GM15510 (cell line): Measurements from ENCODE around the gene TENM4.

Experiments
- POLR2A ChIP-seq: IDR thresholded peaks from 3 replicates; pipeline ENCODE4 v1.6.1; 2011; ENCODE audit warnings: borderline replicate concordance; ENCODE audit not compliant: insufficient read length; ENCODE audit errors: extremely low read depth

TENM4 gene

DNA sequence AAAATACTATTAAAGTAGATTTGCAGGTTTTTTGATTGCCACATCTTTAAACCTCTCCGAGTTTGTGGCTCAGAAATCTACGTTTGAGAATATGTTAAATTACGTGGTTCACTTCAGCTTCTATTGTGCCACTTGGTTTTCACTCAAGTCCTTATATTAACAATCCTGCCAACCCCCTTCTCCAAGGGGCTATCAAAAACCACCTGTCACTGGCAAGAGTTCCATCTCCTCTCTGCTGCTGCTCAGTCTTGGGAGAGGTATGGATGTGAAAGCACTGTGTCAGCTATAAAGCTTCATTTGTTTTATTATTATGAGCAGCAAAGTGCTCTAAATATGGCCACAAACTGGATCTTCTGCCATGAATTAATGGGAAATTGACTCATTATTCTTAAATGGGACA, 668.6 kb downstream of the TENM4 start:
- TF ChIP-seq POLR2A, result no peak

DNA sequence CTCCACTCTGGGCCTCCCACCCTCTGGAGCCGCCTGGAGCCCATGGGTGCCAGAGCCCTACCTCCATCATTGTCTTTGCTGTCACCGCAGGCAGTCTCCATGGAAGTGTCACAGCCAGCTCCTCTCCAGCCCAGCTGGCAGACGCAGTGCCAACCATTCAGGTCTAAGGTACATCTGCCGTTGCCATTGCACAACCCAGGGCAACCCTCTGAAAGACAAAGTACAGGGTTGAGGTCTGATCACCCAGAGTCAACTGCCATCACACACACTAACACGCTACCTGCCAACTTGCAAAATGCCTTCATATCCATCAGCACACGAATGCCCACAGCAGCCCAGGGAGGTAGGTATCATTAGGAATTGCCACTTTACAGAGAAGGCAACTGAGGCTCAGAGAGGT, 669.9 kb downstream of the TENM4 start:
- no peak for TF ChIP-seq POLR2A

DNA sequence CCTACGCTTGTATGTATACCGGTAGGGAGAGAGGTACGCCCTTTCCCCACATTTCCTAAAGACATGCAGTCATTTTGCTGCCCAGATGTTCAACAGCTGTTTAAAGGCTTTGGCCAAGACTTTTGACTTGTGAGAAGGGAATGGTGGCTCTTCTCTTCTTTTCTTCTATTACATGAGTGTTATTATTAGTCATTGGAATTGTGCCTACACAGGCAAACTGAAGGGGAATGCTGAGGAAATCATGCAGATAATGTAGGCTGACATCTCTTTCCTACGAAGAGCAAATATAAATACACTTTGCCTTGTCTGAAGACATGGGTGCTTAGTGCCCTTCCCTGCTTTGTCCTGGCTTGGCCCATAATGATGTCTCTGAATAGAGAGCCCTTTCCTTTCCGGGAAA, 671.9 kb downstream of the TENM4 start:
- no peak for TF ChIP-seq POLR2A

DNA sequence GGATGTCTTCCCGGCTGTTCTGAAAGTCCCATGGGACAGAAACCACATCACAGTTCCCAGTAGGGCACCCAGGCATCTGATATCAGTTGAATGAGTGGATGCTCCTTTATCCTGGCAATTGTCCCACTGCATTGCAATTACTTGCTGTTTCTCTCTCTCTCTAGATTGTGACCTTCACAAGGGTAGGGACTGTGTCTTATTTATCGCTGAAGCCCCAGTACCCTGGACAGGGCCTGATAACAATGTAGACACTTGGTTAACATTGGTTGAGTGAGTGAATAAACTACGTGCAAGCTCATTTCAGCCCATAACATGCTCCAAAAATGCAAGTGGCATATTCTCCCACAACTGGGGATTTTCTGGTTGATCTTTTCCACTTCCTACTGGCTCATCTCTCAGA, 672.5 kb downstream of the TENM4 start:
- no peak for TF ChIP-seq POLR2A

DNA sequence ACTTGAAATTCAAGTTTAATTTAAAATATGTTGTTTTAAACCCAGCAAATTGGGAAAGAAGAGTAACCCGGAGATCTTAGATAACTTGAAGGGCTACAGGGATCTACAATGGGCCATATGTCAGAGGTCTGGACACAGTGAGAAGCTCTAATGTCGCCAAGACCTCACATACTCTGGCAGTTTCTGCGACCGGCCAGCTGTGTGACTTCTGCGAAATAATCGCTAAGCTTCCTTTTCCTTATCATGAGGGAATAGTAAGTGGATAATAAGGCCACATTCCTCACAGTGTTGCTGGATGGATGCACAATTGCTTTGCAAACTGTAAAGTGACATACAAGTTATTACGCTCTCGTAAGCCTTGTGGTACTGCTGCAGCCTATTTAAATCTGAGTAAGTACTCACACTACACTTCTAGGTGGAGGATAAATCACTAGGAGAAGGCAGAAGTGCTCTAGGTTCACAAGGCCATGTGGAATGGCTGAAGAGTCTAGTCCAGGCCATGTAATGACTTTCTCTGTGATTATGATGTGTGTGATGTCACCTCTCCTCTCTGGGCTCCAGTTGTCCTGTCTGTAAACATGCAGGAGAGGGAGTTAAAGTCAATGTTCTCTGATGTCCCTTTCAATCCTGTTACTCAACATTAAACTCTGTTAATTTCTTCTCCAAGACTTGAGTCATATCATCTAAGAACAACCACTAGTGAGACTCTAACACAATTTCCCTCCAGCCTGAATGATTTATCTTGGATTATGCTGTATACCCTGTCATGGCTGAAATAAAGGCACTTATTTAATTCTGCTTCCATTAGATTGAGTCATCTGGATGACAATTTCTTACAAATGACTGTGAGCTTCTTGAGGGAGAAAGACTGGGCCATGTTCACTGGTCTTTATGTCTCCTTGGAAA, 673.5 kb downstream of the TENM4 start:
- no peak for TF ChIP-seq POLR2A

DNA sequence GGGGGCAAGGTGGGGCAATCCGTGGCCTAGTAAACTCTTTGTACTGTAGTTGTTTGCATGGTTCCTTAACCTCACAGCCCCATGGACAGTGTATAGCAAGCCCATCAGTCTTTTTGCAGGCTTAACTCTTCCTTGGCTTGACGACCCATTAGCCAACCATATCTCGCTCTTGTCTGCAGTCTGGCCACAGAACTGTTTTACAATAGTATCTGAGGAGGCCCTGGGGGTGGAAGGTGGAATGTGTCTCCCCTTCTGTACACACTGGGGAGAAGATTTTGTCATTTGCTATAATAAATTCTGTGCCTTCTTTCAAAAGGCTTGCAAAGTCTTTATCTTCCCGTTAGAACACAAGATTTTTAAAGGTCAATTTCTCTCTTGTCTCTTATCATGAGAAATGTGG, 675.9 kb downstream of the TENM4 start:
- TF ChIP-seq POLR2A, result no peak

DNA sequence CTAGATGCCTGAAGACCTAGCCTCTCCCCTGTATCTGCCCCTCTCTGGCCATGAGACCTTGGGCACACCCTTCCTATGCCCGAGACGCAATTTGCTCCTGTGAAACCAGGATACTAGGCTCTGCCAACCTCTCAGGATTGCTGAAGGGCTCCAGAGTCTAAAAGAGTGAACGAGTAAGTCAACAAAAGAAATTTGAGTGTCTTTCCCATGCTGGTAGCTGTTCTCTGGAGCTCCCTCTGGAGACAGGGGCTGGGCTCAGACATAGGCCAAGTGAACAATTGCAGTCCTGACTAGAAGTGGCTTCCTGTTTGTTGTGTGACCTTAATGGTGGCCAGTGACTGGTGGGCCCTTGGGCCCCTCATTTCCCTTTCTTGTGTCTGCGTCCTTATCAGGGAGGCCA, 677.2 kb downstream of the TENM4 start:
- TF ChIP-seq POLR2A, result no peak

DNA sequence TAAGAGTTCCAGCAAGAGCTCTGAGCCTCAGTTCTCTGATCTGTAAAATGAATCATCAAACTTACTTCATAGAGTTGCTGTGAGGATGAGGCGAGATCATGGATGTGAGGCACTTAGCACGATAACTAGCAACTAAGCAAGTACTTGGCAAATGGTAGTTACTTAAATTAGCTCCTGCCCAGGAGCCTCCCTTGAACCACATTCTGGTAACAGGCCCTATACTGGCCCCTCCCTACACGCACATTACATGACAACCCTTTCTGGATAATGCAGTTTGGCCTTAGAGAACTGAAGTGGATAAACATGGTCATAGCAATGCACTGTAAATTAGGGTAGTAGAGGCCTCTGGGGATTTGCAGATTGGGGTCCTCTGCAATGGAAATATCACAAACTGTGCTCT, 678.7 kb downstream of the TENM4 start:
- TF ChIP-seq POLR2A, result no peak

DNA sequence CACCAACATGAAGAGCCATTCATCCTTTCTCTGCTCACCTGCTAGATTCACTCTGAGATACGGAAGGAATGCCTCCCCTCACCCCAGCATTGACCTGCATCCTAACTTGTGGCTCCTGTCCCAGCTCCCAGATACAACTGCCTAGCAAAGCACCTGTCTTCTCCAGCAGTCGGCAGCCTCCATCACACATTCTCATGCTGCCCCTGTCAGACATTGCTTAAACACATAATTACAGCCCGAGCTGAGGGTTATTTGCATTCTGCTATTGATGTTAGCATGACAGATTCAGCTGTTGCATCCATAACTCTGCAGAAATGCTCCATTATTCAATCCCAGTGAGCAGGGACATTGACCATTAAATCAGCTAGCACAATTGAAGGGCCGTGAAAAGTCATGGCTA, 681.8 kb downstream of the TENM4 start:
- TF ChIP-seq POLR2A, result no peak

DNA sequence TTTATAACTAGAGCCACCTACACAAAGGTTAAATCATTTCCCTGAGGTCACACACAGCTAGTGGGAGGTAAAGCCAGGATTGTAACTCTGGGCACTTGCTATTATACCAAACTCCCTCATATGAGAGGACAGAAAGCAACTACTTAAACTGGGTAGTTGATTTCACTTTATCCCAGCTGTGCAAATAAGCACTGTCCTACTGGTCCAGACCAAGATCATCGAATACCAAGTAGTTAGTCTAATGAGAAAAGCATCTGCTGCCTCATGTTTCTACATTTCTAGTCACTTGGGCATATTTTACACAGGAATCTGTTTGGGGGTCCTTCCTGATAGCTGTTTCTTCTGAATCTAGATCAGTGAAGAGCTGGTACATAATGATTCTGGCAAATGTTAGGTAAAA, 687.5 kb downstream of the TENM4 start:
- no peak for TF ChIP-seq POLR2A

DNA sequence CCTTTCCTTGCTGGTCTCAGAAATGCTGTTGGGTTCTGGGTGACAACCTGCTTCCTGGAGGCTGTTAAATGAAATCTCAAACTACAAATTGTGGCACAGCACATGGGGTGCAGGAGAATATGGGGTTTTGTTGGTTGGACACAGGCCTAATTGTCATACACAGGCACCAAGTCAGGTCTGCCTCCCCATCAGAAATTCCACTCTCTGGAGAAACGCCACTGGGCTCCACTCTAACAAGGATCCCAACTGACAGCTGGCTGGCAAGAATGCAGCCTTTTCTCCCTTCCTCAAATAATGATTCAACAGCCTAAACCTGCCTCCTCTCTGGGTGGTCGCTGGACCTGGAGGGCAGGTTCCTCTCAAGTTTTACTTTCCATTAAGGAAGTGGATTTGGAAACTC, 688.3 kb downstream of the TENM4 start:
- no peak for TF ChIP-seq POLR2A

DNA sequence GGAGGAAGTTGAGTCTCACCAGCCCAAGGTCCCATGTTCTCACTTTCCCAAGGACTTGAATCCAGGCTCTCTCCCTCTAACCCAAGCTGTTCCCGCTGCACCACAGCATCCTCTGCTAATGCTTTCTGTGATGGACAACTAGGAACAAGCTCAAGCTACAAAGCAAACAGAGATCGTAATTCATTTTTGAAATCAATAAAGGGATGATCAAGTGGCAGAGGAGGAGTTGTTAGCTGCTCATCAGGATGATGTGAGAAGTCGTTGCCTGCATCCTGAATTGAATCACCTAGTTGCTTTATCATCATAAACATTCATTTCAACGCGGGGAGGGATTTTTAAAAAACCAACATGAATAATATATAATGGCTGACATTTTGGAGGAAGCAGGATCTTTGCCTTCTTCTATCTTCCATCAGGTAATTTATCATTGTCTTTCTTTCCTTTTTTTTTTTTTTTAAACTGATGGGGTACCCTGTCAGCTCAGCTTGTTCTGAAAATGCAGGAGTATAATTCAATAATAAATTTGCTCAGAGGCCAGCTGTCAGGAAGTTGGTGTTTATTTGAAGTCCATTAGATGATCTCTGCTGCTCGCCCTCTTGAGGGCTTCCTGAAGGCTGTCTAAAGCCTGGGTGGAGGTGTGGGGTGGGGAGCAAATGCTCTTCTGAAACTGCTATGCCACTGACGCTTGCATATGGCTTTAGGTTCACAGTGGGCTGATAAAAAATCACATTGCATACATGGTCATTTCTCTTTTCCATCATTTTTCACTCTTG, 691.7 kb downstream of the TENM4 start:
- TF ChIP-seq POLR2A, result no peak

DNA sequence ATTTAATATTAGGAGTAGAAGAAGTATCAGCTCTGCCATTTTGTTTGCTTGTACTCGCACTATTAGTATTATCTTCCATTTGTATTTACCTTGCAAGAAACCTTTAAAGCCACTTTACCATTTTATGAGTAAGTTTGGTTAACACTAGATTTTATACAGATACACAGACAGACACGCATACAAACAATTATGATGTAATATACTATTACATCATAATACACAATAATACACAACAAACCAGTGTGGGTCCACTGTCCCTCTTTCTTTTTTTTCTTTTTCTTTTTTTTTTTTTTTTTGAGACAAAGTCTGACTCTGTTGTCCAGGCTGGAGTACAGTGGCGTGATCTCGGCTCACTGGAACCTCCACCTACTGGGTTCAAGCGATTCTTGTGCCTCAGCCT, 695.9 kb downstream of the TENM4 start:
- no peak for TF ChIP-seq POLR2A

DNA sequence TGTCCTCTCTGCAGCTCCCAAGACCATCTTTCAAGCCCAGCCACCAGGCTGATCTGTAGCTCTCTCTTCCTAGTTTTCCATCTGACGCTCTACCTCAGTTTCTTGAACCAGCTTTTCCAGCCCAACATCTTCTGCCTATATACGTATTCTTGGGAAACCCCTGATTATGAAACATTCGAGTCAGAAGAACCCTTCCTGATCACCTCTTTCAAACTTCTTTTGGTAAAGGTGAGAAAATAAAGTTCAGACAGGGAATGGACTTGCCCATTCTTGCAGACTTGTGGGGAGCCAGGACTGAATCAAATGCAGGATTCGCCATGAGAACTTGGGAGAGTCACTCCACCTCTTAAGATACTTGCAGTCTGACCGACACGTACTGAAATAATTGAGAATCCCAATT, 696.6 kb downstream of the TENM4 start:
- TF ChIP-seq POLR2A, result no peak

DNA sequence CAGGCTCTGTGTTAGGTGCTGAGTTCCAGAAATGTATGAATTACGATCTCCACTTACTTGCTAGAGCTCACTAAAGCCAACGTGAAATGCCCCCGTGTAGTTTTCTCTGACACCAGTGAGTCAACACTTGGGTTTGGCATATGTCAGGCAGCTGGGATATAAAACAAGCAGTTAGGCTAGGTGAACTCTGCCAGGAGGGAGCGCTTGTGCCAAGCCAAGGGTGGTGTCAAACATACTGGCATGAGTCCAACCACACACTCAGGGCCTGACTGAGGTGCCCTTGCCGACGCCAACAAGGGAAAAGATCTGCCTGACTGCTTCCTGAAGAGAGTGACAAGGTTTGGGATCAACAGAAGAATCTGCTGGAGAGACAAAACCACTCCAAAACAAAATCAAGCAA, 698.4 kb downstream of the TENM4 start:
- no peak for TF ChIP-seq POLR2A

DNA sequence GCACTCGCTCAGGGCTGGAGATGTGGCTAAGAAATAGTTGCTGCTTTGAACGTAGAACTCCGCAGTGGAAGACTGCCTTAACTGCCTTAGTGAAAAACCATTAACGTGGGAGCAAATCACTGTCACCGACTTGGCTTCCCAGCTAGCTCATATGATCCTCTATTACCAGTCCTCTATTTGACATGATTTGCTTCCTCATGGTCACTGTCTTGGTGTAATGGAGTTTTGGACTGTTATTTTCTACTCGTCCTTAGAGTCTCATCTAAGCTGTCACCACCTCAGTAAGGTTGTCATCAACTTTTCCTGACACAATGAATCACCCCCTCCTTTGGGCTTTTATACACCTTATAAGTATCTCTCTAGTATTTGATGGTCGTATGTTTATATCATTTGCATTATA, 699.1 kb downstream of the TENM4 start:
- no peak for TF ChIP-seq POLR2A

DNA sequence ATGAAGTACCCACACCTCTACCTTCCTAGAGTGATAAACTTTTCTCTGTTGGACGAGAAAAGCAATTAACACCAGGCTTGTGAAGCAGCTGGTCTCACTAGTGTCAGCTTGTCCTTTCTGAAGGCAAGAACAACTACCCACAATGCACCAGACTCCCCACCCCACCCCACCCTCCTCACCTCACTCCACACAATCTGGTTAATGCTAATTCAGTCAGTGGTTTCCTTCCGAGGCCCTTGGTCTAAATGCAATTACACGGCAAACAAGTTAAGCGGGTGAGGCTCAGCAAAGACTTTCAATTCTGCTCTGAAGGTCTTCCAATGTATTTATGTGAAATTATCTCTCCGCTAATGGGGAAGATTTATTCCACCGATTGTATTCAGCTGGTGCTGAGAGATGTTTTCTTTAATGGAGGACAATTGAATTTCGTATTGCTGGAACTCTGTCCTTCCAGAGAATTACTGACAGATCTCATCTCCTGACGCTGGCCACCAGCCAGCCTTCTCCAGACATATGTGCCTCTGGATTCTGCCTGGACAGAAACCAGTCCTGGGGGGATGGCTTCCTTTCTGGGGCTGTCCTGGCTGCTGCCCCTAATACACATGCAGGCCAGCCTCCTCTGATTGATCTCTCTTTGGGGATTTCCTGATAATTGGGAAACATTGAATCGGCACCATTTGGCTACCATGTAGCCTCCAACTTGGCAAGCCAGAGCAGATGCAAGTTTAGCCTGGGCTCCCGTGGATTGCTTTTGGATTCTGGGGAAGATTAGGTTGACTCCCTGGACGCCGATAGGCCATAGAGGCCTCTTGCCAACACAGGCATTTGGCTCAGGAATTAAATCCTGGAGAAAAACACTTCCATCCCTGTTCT, 700.4 kb downstream of the TENM4 start:
- TF ChIP-seq POLR2A, result no peak
